ENCODE data around the gene FOXI2.

DNA sequence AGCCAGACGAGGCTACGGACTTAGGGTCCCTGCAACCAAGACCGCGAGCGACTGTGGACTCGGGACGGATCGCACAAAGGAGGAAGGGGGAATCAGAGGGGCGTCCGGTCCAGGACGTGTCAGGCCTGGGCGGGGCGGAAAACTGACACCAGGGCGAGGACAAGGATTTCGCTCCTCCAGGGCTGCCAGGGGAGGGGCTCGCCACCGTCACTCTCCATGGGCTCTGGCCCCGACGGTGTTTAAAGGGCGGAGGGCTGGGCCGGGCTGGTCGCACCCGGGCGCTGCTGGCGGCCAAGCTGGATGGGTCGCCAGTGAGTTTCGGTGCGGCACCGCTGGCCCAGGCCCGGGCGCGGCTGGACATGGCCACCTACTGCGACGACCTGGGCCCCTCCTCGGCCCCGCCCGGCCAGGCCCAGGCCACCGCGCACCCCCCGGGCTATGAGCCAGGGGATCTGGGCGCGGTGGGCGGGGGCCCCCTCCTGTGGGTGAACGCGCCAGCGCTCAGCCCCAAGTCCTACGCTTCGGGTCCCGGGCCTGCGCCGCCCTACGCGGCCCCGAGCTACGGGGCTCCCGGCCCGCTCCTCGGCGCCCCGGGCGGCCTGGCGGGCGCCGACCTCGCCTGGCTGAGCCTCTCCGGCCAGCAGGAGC, at the start of gene FOXI2:
- TF ChIP-seq CTCF (IDR thresholded peaks at IDR 0.05) (no peak), ZFX (IDR thresholded peaks at IDR 0.05; ENCODE audit: borderline replicate concordance) (no peak)

Measured in 22Rv1 (cell line).